Mucosa of stomach (tissue), 1 donor: Measurements from ENCODE around the gene YY1AP1.
"Not testable (repeated sequence)": the region's sequence is repeated elsewhere in the genome, so short reads cannot be mapped to it uniquely, and the experiment has no call there.

Experiments used
- H3K27me3 ChIP-seq: one replicate; pipeline ENCODE4 v1.7.0; 2013; ENCODE audit warnings: mild to moderate bottlenecking, low read length; ENCODE audit not compliant: control insufficient read depth, insufficient read depth
- H3K36me3 ChIP-seq: one replicate; pipeline ENCODE4 v1.7.0; 2013; ENCODE audit warnings: low read length; ENCODE audit not compliant: control insufficient read depth, insufficient read depth
- H3K4me1 ChIP-seq: one replicate; pipeline ENCODE4 v1.7.0; 2013; ENCODE audit warnings: mild to moderate bottlenecking, low read length; ENCODE audit not compliant: control insufficient read depth, insufficient read depth
- H3K4me3 ChIP-seq: one replicate; pipeline ENCODE4 v1.7.0; 2013; ENCODE audit warnings: low read length
- H3K9ac ChIP-seq: one replicate; pipeline ENCODE4 v1.7.0; 2013; ENCODE audit warnings: mild to moderate bottlenecking, low read length, moderate library complexity
- H3K9me3 ChIP-seq: one replicate; pipeline ENCODE4 v1.7.0; 2013; ENCODE audit warnings: mild to moderate bottlenecking, low read length, moderate library complexity; ENCODE audit not compliant: control insufficient read depth
- donor health status: Pancreatic carcinoma.

Gene YY1AP1

GRCh38 chr1:155691992-155692528 is 3.5 kb upstream of the YY1AP1 start:
- peaks cover 9% of the 10 kb centered on the region for H3K4me1 ChIP-seq
- no peaks in the 10 kb centered on the region for H3K9me3 ChIP-seq
- no peak overlapping the region for H3K4me3 ChIP-seq
- no peak overlapping the region for H3K9ac ChIP-seq
- no peaks in the 10 kb centered on the region for H3K27me3 ChIP-seq
- H3K36me3 ChIP-seq: no peaks in the 10 kb centered on the region

GRCh38 chr1:155689081-155689607 is 570 bp upstream of the YY1AP1 start, which contains the start of gene DAP3:
DAP3 (plus strand) TSS chr1:155689091; CDS start chr1:155709780, 20,689 bp downstream.
- not testable (repeated sequence) for H3K27me3 ChIP-seq, H3K9me3 ChIP-seq, H3K36me3 ChIP-seq
- H3K4me3 ChIP-seq: peak within 1 kb of the TSS; percentile 80
- peaks cover 13% of the 10 kb centered on the region for H3K4me1 ChIP-seq
- peak within 1 kb of the TSS; percentile 94 for H3K9ac ChIP-seq

GRCh38 chr1:155687705-155688323 is 760 bp downstream of the YY1AP1 start:
- peak overlapping the region; percentile 94 for H3K9ac ChIP-seq
- not testable (repeated sequence) for H3K27me3 ChIP-seq, H3K36me3 ChIP-seq, H3K9me3 ChIP-seq
- peaks cover 13% of the 10 kb centered on the region for H3K4me1 ChIP-seq
- peak overlapping the region; percentile 80 for H3K4me3 ChIP-seq

GRCh38 chr1:155681776-155682175 is 6.8 kb downstream of the YY1AP1 start:
- H3K4me1 ChIP-seq: peaks cover 4% of the 10 kb centered on the region
- no peaks in the 10 kb centered on the region for H3K27me3 ChIP-seq
- H3K4me3 ChIP-seq: no peak overlapping the region
- H3K36me3 ChIP-seq: no peaks in the 10 kb centered on the region
- no peaks in the 10 kb centered on the region for H3K9me3 ChIP-seq
- no peak overlapping the region for H3K9ac ChIP-seq

GRCh38 chr1:155680531-155680930 is 8.0 kb downstream of the YY1AP1 start:
- no peak overlapping the region for H3K9ac ChIP-seq
- no peaks in the 10 kb centered on the region for H3K36me3 ChIP-seq
- no peaks in the 10 kb centered on the region for H3K27me3 ChIP-seq
- no peaks in the 10 kb centered on the region for H3K9me3 ChIP-seq
- no peak overlapping the region for H3K4me3 ChIP-seq
- no peaks in the 10 kb centered on the region for H3K4me1 ChIP-seq

- H3K4me1 ChIP-seq, H3K4me3 ChIP-seq, H3K9ac ChIP-seq, H3K27me3 ChIP-seq, H3K9me3 ChIP-seq, H3K36me3 ChIP-seq: not testable (repeated sequence)
Observed at GRCh38 chr1:155678992-155679391, 9.6 kb downstream of the YY1AP1 start.

- Histone ChIP-seq H3K36me3 (no peaks in the 10 kb centered on the region), H3K4me1 (no peaks in the 10 kb centered on the region), H3K9me3 (no peaks in the 10 kb centered on the region), H3K4me3 (no peak overlapping the region), H3K9ac (no peak overlapping the region), H3K27me3 (no peaks in the 10 kb centered on the region)
Observed at GRCh38 chr1:155678027-155678426, 10.5 kb downstream of the YY1AP1 start.

- H3K4me3 ChIP-seq: no peak overlapping the region
- no peaks in the 10 kb centered on the region for H3K9me3 ChIP-seq
- H3K27me3 ChIP-seq: no peaks in the 10 kb centered on the region
- no peak overlapping the region for H3K9ac ChIP-seq
- H3K4me1 ChIP-seq: no peaks in the 10 kb centered on the region
- H3K36me3 ChIP-seq: peaks cover 5% of the 10 kb centered on the region
Observed at GRCh38 chr1:155673003-155673402, 15.6 kb downstream of the YY1AP1 start.

GRCh38 chr1:155671750-155672149 is 16.8 kb downstream of the YY1AP1 start:
- Histone ChIP-seq H3K4me3 (no peak overlapping the region), H3K36me3 (peaks cover 5% of the 10 kb centered on the region), H3K27me3 (no peaks in the 10 kb centered on the region), H3K4me1 (no peaks in the 10 kb centered on the region), H3K9ac (no peak overlapping the region), H3K9me3 (no peaks in the 10 kb centered on the region)

- no peaks in the 10 kb centered on the region for H3K9me3 ChIP-seq
- H3K4me3 ChIP-seq: no peak overlapping the region
- H3K27me3 ChIP-seq: no peaks in the 10 kb centered on the region
- no peaks in the 10 kb centered on the region for H3K4me1 ChIP-seq
- no peak overlapping the region for H3K9ac ChIP-seq
- peaks cover 5% of the 10 kb centered on the region for H3K36me3 ChIP-seq
Observed at GRCh38 chr1:155669233-155670162, 19.1 kb downstream of the YY1AP1 start.

- not testable (repeated sequence) for H3K9ac ChIP-seq, H3K4me3 ChIP-seq, H3K4me1 ChIP-seq, H3K9me3 ChIP-seq, H3K36me3 ChIP-seq, H3K27me3 ChIP-seq
Observed at GRCh38 chr1:155661239-155661638, 27.3 kb downstream of the YY1AP1 start.

GRCh38 chr1:155657463-155657862 is 31.1 kb downstream of the YY1AP1 start:
- Histone ChIP-seq H3K4me1 (no peaks in the 10 kb centered on the region), H3K4me3 (no peak overlapping the region), H3K27me3 (no peaks in the 10 kb centered on the region), H3K9me3 (no peaks in the 10 kb centered on the region), H3K9ac (no peak overlapping the region), H3K36me3 (peaks cover 10% of the 10 kb centered on the region)
